ENCODE data around the gene PIK3R2.

PIK3R2 gene

GRCh38 chr19:18194181-18194530 is 41.2 kb downstream of the PIK3R2 start:
- DNase-seq (ENCODE audit: low read depth), result no peak
- TF ChIP-seq CTCF (conservative IDR thresholded peaks at IDR 0.05; ENCODE audit: low read depth, low read length), result no peak
- H3K4me3 ChIP-seq (ENCODE audit: low read length), result peak overlapping the region; percentile 85

- H3K4me3 ChIP-seq (ENCODE audit: low read length), result no peak overlapping the region
- DNase-seq (ENCODE audit: low read depth), result no peak
- no peak for TF ChIP-seq CTCF (conservative IDR thresholded peaks at IDR 0.05; ENCODE audit: low read depth, low read length)
These were observed 41.7 kb downstream of the PIK3R2 start for GRCh38 chr19:18194554-18195238.

GRCh38 chr19:18196511-18196845 is 43.5 kb downstream of the PIK3R2 start:
- DNase-seq (ENCODE audit: low read depth), result no peak
- no peak overlapping the region for H3K4me3 ChIP-seq (ENCODE audit: low read length)
- no peak for TF ChIP-seq CTCF (conservative IDR thresholded peaks at IDR 0.05; ENCODE audit: low read depth, low read length)

- no peak overlapping the region for H3K4me3 ChIP-seq (ENCODE audit: low read length)
- TF ChIP-seq CTCF (conservative IDR thresholded peaks at IDR 0.05; ENCODE audit: low read depth, low read length), result no peak
- no peak for DNase-seq (ENCODE audit: low read depth)
These were observed 44.3 kb downstream of the PIK3R2 start for GRCh38 chr19:18197306-18197705.

GRCh38 chr19:18197941-18198340 is 45.0 kb downstream of the PIK3R2 start:
- TF ChIP-seq CTCF (conservative IDR thresholded peaks at IDR 0.05; ENCODE audit: low read depth, low read length), result no peak
- no peak overlapping the region for H3K4me3 ChIP-seq (ENCODE audit: low read length)
- DNase-seq (ENCODE audit: low read depth), result no peak

- no peak for DNase-seq (ENCODE audit: low read depth)
- TF ChIP-seq CTCF (conservative IDR thresholded peaks at IDR 0.05; ENCODE audit: low read depth, low read length), result no peak
- H3K4me3 ChIP-seq (ENCODE audit: low read length), result no peak overlapping the region
These were observed 45.4 kb downstream of the PIK3R2 start for GRCh38 chr19:18198374-18198773.

GRCh38 chr19:18202397-18202777 is 49.4 kb downstream of the PIK3R2 start:
- no peak for DNase-seq (ENCODE audit: low read depth)
- no peak for TF ChIP-seq CTCF (conservative IDR thresholded peaks at IDR 0.05; ENCODE audit: low read depth, low read length)
- H3K4me3 ChIP-seq (ENCODE audit: low read length), result no peak overlapping the region
